Progenitor cell of endocrine pancreas (in vitro differentiated cells): ENCODE data around the gene NEXN. TPM values are rescaled to one million over a fixed set of nuclear protein-coding genes. Genes with fewer than 3 reads are reported as not detected.
A peak's percentile ranks its signal among the peaks of the same experiment; 100 is the strongest.

Experiments
- DNase-seq: peaks from one replicate; pipeline ENCODE4 v3.0.0; 2021; ENCODE audit warnings: low spot score; ENCODE audit not compliant: unreplicated experiment
- H3K27ac Mint-ChIP-seq: 2 replicates; pipeline ENCODE4 v1.8.0; 2021; ENCODE audit warnings: mild to moderate bottlenecking, moderate library complexity, mixed read lengths
- H3K27me3 Mint-ChIP-seq: 2 replicates; pipeline ENCODE4 v1.8.0; 2021; ENCODE audit warnings: mixed read lengths
- H3K36me3 Mint-ChIP-seq: 2 replicates; pipeline ENCODE4 v1.8.0; 2022; ENCODE audit warnings: mixed read lengths; ENCODE audit not compliant: insufficient read depth
- H3K4me1 Mint-ChIP-seq: 2 replicates; pipeline ENCODE4 v1.8.0; 2021; ENCODE audit warnings: low read depth, mixed read lengths
- H3K4me3 Mint-ChIP-seq: 2 replicates; pipeline ENCODE4 v1.8.0; 2021; ENCODE audit warnings: low read depth, mild to moderate bottlenecking, moderate library complexity, mixed read lengths
- H3K9me3 Mint-ChIP-seq: 2 replicates; pipeline ENCODE4 v1.8.0; 2021; ENCODE audit warnings: low read depth, mixed read lengths
- total RNA-seq: library from RNA; stranded (reverse); gene quantifications from 2 replicates; pipeline ENCODE4 v1.2.1, GENCODE V29; 2021
- TF ChIP-seq, protein P1 (sequence below): fragments of 200-600 bp; sonication (generic); IDR thresholded peaks from one replicate; pipeline ENCODE4 v1.5.0; 2021; ENCODE audit warnings: antibody characterized with exemption, mild to moderate bottlenecking; ENCODE audit not compliant: unreplicated experiment

NEXN gene
- total RNA-seq, 1 donor from 2014 or later = 6.5 TPM

- H3K4me3 Mint-ChIP-seq = no peak overlapping the region
- H3K27me3 Mint-ChIP-seq = no peaks in the 10 kb centered on the region
- TF ChIP-seq, protein P1, sequence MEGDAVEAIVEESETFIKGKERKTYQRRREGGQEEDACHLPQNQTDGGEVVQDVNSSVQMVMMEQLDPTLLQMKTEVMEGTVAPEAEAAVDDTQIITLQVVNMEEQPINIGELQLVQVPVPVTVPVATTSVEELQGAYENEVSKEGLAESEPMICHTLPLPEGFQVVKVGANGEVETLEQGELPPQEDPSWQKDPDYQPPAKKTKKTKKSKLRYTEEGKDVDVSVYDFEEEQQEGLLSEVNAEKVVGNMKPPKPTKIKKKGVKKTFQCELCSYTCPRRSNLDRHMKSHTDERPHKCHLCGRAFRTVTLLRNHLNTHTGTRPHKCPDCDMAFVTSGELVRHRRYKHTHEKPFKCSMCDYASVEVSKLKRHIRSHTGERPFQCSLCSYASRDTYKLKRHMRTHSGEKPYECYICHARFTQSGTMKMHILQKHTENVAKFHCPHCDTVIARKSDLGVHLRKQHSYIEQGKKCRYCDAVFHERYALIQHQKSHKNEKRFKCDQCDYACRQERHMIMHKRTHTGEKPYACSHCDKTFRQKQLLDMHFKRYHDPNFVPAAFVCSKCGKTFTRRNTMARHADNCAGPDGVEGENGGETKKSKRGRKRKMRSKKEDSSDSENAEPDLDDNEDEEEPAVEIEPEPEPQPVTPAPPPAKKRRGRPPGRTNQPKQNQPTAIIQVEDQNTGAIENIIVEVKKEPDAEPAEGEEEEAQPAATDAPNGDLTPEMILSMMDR = no peak
- H3K4me1 Mint-ChIP-seq = peaks cover 1% of the 10 kb centered on the region
- no peak for DNase-seq
- no peak overlapping the region for H3K27ac Mint-ChIP-seq
- H3K36me3 Mint-ChIP-seq = peaks cover 4% of the 10 kb centered on the region
- no peaks in the 10 kb centered on the region for H3K9me3 Mint-ChIP-seq
These were observed 11.4 kb downstream of the NEXN start for GRCh38 chr1:77899647-77900320.

- H3K36me3 Mint-ChIP-seq = peaks cover 4% of the 10 kb centered on the region
- H3K27ac Mint-ChIP-seq = no peak overlapping the region
- TF ChIP-seq, protein P1 = peak; percentile 62
- H3K9me3 Mint-ChIP-seq = no peaks in the 10 kb centered on the region
- no peak overlapping the region for H3K4me3 Mint-ChIP-seq
- DNase-seq = no peak
- H3K4me1 Mint-ChIP-seq = peaks cover 1% of the 10 kb centered on the region
- H3K27me3 Mint-ChIP-seq = no peaks in the 10 kb centered on the region
These were observed 12.4 kb downstream of the NEXN start for GRCh38 chr1:77900687-77901293.

GRCh38 chr1:77905603-77906002, 17.2 kb downstream of the NEXN start:
- no peak overlapping the region for H3K27ac Mint-ChIP-seq
- no peak for DNase-seq

GRCh38 chr1:77906019-77906545, 17.7 kb downstream of the NEXN start:
- no peaks in the 10 kb centered on the region for H3K9me3 Mint-ChIP-seq
- DNase-seq = no peak
- no peak overlapping the region for H3K4me3 Mint-ChIP-seq
- H3K4me1 Mint-ChIP-seq = peaks cover 2% of the 10 kb centered on the region
- H3K27me3 Mint-ChIP-seq = no peaks in the 10 kb centered on the region
- H3K27ac Mint-ChIP-seq = no peak overlapping the region
- TF ChIP-seq, protein P1 = no peak
- no peaks in the 10 kb centered on the region for H3K36me3 Mint-ChIP-seq

More at GRCh38 chr1:77905603-77906002, 17.2 kb downstream of the NEXN start:
- TF ChIP-seq, protein P1 = no peak
- Mint-ChIP-seq H3K36me3 (no peaks in the 10 kb centered on the region), H3K4me3 (no peak overlapping the region), H3K4me1 (peaks cover 3% of the 10 kb centered on the region), H3K9me3 (no peaks in the 10 kb centered on the region), H3K27me3 (no peaks in the 10 kb centered on the region)

DNA sequence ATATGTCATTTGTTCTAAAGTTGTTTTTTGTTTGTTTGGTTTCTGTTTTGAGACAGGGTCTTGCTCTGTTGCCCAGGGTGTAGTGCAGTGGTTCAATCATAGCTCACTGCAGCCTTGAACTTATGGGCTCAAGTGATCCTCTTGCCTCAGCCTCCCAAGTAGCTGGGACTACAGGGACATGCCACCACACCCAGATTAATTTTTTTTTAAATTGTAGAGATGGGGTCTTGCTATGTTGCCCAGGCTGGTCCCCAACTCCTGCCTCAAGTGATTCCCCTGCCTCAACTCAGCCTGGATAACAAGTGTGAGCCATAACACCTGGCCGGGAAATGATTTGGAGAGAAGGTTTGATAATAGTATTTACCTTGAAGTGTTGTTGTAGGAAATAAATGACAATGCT, 18.2 kb downstream of the NEXN start:
- TF ChIP-seq, protein P1 = no peak
- H3K27ac Mint-ChIP-seq = no peak overlapping the region

More for the DNA sequence above, 18.2 kb downstream of the NEXN start:
- H3K36me3 Mint-ChIP-seq = no peaks in the 10 kb centered on the region
- H3K4me3 Mint-ChIP-seq = no peak overlapping the region
- DNase-seq = no peak
- no peaks in the 10 kb centered on the region for H3K9me3 Mint-ChIP-seq
- H3K27me3 Mint-ChIP-seq = no peaks in the 10 kb centered on the region
- peaks cover 2% of the 10 kb centered on the region for H3K4me1 Mint-ChIP-seq
